Glomerular visceral epithelial cell (primary cell): Measurements from ENCODE around the gene ANKFN1.

Experiments used
- DNase-seq: peaks from one replicate; pipeline ENCODE4 v3.0.0-alpha.2; 2016; ENCODE audit errors: extremely low spot score

ANKFN1 gene

DNA sequence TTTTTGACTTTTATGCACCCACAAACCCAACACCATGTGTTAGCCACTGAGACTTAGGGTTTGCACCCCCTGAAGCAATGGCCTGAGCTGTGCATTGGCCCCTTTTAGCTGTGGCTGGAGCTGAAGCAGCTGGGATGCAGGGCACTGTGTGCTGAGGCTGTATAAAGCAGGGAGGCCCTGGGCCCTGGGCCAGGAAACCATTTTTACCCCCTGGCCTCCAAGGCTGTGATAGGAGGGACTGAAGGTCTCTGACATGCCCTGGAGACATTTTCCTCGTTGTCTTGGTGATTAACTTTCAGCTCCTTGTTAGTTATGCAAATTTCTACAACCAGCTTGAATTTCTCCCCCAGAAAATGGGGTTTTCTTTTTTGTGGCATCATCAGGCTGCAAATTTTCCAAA lies 6.7 kb upstream of the ANKFN1 start:
- DNase-seq: no peak

DNA sequence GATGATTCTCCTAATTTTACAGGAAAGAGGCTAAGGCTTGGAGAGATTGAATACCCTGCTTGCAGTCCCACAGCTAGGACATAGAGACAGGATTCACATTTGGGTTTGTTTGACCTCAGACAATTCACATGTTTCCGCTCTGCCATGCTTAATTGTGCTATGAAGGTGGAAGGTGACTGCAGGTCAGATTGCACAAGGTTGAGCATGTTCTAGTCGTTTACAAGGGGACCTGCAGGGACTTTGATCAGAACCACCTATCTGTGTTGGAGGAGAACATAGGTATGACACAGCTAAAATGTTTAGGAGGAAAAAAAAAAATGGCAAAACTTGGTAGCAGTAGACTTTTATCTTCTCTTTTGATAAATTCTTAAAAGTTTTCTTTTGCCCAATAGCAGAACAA lies 4.9 kb upstream of the ANKFN1 start:
- DNase-seq: no peak

DNA sequence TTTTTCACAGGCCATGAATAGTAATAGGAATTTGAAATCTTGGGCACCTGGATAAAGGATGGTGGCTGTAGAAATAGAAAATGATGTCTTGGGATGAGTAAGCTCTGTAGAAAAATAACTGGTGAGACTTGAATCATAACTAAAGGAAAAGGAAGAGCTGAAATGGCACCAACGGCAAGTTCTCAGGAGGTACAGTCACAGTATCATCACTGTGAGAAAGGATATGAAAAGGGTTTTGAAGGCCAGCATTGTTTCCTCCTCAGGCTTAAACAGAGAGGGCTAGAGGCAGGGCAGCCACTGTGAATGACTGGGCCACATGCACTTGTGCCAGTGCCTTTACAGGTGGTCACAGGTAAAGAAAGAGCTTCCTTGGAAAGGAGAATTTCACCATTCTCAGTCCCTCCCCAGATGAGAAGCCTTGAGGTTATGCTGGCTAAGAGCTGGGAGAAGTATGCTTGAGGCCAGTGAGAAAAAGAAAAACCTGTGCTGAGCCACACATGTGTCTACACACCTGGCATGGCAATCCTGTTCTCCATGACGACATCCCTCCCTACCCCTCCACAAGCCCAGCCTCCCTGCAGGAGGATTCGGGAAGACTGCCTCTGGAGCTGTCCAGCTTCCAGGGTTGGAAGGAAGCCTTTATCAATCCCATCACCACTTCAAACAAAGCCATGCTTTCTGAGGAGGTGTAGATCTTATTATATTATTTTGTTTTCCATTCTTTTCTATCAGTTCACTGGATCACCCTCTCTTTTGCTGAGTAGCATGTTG lies 3.8 kb upstream of the ANKFN1 start:
- DNase-seq: no peak

DNA sequence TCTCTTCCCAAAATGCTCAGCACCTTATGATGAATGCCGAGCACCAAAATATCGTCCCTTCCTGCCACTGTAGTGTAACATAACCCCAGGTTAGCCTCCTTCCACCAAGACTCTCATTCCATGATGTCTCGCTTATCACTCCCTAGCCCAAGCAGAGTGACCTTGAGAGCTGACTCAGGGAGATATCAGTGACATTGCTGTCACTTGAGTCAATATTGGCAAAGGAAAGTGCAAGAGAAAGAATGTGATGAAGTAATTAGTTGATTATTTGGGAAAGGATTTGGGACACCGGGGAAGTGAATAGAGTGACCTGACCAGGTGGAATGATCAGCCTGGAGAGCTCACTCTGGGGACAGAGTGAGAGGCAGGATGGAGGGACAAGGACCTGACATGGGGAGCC lies 2.6 kb upstream of the ANKFN1 start:
- DNase-seq: no peak

DNA sequence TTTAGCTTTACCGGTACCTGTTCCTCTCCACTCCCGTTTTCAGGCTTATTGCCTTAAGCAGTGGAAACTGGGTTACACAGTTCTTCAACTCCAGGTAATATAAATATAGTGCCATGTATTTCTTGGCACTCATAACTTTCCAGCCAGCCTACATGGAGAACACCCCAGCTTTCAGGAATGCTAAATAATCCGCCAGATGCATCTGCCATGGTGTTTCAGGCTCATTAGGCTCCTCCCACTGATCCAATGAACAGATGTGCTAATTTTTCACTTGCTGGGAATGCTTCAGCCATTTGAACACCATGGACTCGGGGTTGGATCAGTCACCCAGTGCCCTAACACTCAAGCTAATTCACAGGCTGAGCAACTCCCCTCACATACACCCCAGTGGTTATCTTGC lies 4.6 kb downstream of the ANKFN1 start:
- DNase-seq: no peak

DNA sequence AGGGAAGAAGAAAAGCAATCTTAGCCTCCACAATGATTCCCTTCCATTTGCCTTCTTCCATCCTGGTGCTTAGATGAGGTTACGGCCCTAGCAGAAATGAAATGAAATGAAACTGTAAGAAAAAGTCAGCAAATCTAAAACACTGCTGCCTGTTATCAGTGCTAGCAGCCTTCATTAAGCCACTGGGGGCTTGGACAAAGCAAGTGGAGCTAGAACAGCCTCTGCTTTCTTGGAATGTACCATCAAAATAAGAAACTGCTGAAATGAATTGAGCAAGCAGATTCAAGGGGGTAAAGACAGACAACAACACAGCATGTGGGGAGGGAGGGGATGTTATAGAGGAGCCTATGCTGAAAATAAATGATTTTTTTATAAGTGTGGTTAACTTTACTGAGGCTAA lies 5.1 kb downstream of the ANKFN1 start:
- no peak for DNase-seq

DNA sequence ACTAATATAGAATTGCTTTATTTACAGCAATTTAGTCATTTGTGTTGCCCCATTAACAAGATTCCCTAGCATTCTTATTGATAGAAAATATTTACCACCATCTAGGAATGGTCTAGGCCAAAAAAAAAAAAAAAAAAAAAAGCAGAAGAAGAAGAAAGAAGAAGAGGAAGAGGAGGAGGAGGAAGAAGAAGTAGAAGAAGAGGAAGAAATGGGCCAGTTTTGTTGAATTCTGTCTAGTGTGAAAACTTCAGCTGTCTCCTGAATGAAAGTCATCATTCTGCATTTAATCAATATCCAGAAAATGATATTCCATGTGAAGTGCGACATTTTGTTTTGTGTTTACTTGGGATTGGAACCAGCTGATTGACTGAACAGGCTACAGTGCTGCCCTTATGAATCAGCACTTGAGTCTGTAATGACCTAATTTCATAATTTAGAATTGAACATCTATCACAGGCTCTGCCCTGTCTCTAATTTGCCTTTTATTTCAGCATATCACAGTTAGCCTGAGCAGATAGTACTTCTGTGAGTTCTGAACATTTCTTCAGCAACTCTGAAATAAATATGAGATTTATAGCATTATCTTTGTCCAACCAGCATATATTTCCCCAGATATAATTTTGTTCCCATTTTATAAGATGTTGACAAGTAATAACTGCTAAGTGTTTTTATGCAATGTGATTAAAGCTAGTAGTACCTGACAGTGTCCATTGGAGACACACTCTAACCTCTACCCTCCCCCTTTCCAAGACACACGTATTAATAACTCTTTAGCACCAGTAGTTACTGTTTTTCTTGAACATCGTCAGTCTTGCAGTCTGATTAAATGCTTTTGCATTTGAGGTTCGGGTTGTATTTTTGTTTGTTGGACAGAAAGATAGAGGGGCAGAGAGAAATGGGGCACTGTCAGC lies 5.9 kb downstream of the ANKFN1 start:
- DNase-seq: no peak

DNA sequence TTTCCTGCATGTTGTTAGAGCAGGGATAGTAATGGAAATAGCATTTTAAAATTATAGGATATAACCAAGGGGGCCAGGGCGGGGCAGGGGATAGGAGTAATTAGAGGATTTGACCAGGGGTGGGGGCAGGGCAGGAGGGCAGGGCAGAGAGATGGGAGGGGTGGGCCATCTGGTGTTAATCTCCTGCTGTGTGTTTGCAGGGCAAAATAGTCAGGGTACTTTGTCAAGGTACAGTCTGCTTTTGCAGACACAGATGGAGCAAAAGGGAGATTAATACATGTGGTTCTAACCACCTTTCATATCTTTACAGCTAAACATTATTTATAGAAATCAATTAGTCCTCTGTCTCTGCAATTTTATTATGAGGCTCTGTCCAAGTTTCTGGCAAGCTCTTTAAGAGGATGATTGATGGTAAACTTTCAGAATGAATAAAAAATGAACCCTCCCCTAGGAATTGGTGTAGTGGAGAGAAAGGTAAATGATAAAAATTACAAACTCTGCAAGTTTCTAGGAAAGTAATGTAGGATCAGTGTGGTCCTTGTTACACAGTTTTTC lies 6.6 kb downstream of the ANKFN1 start:
- DNase-seq: no peak

DNA sequence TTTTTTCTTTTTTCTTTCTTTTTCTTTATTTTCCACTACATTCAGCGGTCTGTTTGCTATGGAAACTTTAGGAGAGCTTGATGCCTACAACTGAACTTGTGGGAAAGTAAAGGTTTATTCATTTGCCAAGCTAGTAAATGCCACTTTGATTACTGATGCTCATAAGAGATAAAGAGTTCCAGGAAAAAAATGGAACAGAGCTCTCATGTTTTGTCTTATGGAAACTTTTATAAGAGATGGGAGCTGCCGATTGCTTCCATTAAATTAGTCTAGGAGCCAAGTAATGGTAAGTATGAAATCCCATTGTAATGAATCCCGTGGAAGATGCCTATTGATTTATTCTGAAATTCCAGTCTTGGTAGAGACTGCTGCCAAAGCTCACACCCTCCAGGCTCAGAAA lies 7.1 kb downstream of the ANKFN1 start:
- DNase-seq: no peak

DNA sequence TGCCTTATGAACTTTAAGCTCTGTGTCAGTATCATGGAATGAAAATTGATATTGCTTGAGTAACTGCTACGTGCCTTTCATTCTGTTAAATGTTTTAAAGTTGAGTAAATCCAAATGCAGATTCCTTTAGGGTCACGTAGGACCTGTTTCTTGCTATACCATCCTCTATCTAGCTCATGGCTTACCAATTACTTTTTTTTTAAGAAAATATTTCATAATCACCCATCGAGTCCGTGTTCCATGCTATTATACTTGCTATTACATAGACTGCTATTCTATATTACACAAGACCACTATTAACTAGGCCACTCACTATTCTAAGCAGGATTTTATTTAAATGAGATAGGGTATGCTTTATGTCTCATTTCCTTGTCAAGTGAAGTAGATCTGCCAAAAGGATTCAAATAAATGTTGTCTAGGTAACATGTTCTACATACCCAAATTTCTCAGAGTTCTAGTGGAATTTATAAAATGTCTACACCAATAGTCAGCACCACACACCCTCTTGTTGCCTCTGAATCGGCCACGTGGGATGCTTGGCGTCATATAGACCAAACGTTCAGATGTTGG lies 11.9 kb downstream of the ANKFN1 start:
- DNase-seq: no peak

DNA sequence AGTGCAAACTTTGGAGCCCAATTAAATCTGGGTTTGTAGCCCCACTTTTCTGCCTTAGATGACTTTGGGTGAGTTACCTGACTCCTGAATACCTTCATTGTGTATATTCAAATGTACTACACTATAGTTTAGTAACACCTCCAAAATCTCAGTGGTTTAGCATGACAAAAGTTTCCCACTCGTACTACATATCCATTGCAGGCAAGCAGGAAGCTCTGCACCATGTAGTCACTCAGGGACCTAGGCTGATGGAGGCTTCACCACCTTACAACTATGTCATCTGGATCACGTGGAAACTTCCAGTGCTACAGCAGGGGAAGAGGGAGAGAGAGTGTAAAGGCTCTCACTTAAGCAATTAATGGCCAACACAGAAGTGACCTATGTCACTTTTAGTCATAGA lies 14.2 kb downstream of the ANKFN1 start:
- DNase-seq: no peak

DNA sequence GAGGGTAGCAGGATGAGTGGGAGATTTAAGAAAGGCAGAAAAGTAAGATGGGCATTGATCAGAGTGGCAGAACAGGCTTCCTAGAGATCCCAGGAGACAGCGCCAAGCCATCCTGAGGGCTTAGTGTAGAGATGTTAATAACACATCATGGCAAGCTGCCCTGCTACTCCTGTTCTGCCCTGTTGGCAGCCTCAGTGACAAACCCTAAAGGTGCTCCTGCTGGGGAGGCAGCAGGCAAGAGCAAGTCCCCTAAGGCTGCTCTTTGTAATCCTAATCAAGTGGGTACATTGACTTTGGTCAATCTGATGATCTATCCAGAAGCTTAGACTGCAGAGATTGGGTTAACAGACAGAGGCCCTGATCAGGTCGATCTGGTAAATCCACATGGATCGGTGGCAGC lies 16.3 kb downstream of the ANKFN1 start:
- no peak for DNase-seq

DNA sequence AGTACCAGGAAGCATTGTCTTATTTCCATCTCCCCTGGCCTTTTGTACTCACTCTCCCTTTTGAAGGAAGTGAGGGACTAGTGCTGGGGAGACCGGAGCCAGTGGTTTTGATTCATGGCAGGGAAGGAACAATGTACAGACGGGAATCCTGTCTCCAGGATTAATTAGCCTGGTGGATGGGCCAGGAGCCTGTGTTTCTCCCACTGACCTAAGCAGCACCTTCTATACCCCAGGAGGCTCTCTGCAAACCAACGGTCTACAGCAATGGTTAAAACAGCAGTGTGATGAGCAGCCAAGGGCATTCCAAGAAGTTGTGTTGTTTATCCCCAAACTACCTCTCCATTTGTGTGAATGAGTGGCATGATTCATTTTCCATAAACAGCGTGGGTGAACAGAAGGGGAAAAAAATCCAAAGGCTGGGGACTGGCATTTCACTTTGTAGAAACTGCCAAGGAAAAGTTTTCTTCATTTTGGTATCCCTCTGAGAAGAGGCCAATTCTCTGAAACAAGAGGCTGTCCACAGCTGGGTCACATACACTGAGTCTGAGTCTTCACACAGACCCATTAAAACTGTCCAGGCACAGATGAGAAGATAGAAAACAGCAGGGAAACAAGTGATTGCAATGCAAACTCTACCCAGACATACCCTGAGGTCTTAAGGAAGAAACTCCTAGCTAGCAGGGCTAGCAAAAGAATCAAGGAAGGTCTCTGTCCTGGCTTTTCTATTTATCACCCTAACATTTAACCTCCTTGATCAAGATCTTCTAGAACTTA lies 18.1 kb downstream of the ANKFN1 start:
- DNase-seq: no peak

DNA sequence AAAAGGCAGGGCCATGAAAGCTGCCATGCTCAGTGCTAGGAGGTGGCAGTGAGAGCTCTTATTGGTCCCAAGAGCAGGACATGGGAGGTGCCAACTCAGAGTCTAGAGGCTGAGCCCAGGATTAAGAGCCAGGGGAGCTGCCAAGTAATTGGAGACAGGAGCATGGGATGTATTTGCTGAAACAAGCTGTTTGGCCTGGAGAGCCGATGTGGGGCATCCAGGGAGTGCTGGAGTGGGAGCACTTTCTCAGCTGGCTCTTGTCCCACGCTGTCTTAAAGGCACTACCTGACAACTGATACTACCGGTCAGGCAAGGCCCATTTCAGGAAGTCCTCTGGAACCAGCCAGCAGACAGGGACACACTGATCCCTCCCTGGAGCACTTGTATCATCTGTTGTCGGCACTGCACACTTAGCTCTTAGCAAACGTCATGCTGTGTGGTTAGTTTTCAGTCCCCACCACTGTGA lies 19.3 kb downstream of the ANKFN1 start:
- DNase-seq: no peak

DNA sequence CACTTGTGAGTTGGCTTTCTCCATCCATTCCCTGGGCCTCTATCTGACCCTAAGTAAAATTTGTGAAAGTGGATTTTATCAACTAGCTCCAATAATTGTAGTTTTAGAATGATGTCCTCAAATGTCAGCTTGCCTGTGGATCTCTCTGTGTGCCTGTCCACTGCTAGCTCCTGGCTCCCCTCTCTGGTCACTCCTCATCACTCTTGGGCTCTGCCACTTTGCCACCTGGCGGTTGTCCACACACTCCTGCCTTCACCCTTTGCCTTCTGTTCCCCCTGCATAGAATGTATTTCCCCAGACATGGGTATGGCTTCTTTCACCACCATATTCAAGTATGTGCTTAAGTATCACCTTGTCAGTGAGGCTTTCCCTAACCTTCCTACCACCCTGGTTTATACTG lies 19.8 kb downstream of the ANKFN1 start:
- no peak for DNase-seq

DNA sequence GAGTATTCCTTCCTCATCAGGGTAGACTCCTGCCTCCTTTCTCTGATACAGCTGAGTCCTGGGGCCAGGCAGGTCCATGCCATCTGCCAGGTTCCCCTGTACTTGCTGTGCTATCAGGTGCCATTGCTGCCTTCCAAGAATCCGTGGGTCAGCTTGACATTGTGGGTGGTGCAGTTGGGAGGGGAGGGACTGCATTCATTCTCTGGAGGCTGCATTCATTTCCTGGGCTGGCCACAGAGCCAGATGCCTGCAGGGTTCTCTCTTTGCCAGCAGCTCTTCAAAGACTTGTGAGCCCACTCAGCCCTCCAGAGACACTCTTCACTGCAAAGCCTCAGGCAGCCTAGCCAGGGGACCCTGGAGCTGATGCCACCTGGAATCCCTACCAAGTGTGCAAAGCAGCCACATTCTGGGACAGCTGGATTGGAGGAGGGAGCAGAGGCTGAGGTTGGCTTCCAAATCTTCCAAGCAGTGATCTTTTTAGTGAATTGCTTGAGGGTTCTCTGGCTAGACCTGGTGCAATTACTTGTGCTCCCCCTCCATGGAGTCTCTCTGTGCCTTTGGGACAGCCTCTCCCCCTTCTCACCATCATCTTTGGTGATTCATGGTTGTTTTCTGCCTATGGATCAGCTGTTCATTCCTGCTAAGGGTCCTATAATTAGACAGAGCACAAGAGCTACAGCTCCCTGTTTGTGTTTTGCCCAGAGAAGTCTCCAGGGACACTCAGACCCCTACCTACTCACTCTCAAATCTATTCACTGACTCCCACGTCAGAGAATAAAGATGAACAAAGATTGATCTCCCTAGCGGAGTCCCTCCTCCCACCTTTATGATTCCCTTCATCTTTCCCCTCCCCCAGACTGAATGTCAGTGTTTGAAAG lies 20.9 kb downstream of the ANKFN1 start:
- DNase-seq: no peak

DNA sequence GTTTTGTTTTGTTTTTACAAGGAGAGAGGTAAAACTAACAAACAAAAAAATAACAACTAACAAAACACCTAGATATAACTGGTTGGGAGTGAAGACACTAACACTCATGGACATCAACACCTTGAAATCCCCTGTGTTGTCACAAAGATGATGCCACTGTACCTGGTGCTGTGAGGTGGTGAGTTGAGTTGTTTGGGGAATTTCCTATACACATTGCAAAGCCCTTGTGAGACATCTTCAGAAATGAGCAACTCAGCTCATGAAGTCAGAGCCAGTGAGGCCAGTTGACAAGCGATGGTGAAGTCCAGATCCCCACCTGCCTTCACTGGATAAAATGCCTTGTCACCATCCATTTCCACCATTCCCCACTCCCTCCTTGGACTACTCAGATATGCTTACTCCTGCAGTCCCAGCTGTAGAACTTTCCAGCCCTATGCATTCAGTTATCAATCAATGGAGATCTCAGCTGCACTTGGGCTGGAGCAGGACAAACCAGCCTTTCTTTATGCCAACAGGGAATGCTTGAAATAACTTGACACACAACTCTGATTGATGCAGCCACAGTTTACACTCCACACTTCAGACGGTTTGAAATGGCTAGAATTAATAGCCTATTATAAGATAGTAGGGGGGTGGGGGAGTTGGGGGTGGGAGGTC lies 22.2 kb downstream of the ANKFN1 start:
- no peak for DNase-seq

DNA sequence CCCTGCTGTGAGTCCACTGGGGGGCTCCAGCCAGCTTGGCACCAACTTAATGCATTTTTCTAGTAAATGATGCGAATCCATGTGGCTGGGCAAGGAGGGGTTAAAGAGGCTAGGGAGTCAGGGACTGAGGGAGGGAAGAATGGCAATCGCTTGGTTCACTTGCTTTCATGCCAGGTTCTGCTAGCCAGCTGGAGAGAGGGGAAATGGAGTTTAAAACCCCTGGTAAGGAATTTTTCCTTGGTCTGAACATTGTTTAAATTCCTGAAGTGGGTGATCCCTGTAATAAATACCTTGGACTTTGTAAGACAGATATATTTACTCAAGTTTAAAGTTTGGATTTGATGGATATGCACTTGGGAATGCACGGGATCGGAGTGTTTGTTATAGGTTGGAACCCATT lies 22.8 kb downstream of the ANKFN1 start:
- DNase-seq: no peak

DNA sequence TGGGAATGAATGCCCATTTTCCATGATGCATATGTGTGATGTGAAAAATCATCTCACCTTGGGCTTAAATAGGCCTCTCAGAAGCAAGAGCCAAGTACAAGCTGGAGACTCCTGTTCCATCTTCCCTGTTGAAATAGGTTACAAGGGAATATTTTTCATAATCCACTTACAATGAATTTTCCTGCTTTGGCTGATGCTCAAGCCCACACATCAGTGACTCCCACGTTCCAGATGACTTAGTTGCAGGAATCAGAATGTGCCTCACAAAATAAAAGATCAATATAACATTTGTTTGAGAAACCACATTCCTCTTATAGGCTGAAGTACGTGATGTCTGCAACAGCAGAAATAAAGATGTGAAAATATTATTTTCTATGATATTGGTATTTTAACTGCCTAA lies 24.1 kb downstream of the ANKFN1 start:
- no peak for DNase-seq

DNA sequence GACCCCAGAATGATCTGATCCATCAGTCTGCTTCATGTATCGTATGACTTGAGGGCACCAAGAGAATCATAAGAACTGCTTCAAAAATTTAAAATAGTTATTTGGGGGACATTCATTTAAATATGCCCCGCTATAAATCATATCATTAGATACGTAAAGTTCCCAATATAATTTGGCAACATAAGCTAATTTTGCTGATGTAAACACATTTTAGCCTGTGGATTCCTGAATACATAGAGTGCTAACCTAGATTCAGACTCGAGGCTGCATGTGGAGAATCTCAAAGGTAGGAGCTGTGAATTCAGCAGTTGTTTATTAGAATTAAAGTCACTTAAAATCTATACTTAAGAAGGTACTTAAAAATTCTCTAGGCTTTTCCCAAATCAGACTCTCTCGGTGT lies 24.9 kb downstream of the ANKFN1 start:
- no peak for DNase-seq
